Adrenal gland (tissue), 5 donors: ENCODE data around the gene COL25A1.

Experiments
- POLR2A ChIP-seq, 2 donors: fragments of 450-650 bp; IDR thresholded peaks; one replicate each; pipeline ENCODE4 v1.6.1; 2017; ENCODE audit warnings: antibody characterized with exemption in 2 of 2, mild to moderate bottlenecking in 2 of 2, moderate library complexity in 1 of 2
- TF ChIP-seq, protein P1 (sequence below), 6 experiments: fragments of 450-650 bp in 4 of 6; fragments of 200-600 bp in 2 of 6; sonication (generic) in 1 of 6; IDR thresholded peaks; 1 replicate in 5 of 6; 2 replicates in 1 of 6; pipeline versions ENCODE4 v1.5.1 to v1.8.0; 2016 to 2021; ENCODE audit warnings: antibody characterized with exemption in 6 of 6, mild to moderate bottlenecking in 2 of 6, moderate library complexity in 1 of 6
- donor health status: DM: no; HTN: no; CAD: no.

DNA sequence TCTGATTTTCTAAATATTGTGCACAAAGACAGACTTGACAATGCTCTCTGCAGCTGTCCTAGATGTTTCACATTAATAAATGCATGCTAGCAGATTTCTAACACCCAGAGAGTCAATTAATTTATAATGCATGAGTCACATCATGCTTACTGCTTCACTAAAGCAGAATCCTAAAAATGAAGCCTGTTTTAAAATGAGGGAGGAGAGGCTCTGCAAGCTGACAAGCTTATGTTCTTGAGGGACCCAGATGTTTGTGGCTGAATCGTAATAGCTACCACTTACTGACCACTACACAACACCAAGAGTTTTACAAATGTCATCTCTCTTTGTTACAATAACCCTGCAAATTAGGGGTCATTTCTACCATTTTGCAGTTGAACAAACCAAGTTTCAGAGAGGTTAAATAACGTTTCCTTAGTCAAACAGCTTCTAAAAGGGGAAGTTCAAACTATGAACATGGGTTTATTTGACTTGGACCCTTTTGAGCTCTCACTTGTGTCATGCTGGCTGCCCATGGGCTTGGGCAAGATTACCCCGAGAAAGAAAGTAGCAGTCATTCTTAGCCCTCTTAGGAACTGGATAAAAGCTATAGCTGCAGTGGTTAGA, 276.9 kb downstream of the COL25A1 start:
- TF ChIP-seq, protein P1, sequence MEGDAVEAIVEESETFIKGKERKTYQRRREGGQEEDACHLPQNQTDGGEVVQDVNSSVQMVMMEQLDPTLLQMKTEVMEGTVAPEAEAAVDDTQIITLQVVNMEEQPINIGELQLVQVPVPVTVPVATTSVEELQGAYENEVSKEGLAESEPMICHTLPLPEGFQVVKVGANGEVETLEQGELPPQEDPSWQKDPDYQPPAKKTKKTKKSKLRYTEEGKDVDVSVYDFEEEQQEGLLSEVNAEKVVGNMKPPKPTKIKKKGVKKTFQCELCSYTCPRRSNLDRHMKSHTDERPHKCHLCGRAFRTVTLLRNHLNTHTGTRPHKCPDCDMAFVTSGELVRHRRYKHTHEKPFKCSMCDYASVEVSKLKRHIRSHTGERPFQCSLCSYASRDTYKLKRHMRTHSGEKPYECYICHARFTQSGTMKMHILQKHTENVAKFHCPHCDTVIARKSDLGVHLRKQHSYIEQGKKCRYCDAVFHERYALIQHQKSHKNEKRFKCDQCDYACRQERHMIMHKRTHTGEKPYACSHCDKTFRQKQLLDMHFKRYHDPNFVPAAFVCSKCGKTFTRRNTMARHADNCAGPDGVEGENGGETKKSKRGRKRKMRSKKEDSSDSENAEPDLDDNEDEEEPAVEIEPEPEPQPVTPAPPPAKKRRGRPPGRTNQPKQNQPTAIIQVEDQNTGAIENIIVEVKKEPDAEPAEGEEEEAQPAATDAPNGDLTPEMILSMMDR (IDR thresholded peaks at IDR 0.05): no peak
- TF ChIP-seq POLR2A (IDR thresholded peaks at IDR 0.05): no peak
